CD4-positive, alpha-beta T cell treated with Interleukin-21 for 1 hour (primary cell): ENCODE data around the gene APBA3.

ENCODE experiments used
- DNase-seq: peaks from one replicate; pipeline ENCODE4 v3.0.0-alpha.2; 2020

Gene APBA3

DNA sequence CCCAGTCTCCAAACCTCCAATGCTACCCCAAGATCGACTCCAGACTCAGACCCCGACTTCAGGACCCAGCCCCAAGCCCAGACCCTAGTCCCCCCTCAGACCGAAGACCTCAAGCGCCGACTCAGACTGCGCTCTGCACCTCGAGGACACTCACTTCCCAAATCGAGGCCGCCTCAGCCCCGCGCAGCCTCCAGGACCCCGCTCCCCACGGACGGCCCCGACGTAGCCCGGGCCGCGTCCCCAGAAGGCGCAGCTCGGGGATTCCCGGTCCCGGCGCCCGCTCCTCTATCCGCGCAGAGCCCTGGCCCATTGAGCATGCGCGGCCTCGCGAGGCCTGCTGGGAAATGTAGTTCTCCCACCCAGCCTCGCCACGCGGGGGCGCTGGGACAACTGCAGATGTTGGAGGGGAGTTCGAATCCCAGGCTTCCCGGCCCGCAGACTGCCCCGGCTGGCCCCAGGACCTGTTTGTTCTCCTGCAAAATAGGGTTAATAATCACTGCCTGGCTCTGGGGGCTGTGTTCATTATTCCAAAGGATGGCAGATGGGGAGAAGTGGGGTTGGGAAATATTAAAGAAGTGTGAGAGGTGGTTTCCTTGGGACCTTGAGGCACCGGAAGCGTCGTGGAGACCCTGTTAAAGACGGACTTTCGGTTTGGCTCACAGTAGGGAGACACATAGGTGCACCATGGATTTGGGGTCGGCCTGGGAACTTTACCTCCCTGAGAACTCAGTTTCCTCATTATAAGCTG is at the start of gene APBA3:
TSS of gene APBA3 (minus strand) at position 311 of the 748 bp plus-strand sequence. CDS start 1,428 bp downstream, outside the sequence.
- DNase-seq: peak; percentile 96

DNA sequence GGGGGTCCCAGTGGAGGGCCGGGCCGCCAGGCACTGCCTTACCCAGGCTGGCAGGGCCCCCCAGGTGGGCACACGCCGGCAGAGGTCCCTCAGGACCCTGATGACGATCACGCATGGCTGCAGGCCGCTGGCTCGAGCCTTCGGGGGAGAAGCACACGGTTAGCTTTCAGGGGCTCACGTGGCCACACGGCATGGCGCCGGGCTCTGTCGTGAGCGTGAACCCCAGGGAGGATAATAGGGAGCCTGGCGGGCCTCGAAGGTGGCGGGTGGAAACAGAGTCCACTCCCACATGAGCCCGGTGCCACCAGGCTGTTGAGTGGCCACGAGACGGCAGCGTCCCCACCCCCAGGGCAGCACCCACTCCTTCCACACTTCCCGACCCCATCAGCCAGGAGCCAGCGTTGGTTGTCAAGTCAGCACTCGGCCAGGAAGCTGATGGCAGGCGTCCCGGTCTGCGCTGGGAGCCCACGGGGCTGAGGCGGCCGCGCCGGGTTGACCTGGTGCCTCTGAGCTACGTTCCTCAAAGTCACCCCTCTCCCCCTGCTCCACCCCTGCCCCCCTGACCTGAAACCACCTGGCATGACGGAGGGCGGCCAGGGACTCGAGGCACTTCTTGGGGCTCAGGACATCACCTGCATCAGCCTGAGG is 49.3 kb upstream of the APBA3 start:
- no peak for DNase-seq

GRCh38 chr19:3809881-3810707 is 48.6 kb upstream of the APBA3 start:
- no peak for DNase-seq

DNA sequence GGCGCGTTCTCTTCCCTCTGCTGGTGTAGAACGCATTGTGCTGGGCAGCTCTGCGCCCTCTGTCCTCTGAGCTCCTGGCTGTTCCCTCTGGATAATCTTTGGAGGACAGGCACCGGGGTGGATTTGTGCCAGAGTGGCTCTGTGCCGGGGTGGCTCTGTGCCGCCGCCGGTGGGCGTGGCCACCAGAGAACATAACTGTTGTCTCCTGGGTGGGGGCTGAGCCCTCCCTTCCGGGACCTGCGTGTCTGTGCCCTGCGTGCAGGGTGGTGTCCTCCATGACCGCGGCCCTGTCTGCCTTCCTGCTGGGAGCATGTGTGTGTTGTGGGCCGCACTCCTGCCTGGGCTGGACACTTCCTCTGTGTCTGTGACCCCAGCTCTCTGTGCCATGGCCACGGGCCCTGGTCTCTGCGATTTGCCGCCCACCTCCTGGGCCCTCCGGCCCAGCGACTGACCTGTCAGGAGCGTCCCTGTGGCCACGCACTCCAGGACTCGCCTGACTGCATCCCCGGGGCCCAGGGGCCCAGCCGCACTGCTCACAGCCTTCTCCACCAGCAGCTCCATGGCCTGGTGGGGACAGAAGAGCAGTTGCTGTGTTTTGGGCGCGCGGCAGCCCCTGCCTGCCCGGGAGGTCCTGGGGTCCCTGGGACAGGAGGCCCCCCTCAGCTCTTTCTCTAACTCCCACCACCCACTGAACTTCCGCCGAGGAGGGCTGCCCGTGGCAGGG is 47.1 kb upstream of the APBA3 start:
- DNase-seq: no peak

GRCh38 chr19:3807574-3808354 is 46.3 kb upstream of the APBA3 start:
- DNase-seq: no peak

GRCh38 chr19:3807131-3807480 is 45.6 kb upstream of the APBA3 start:
- DNase-seq: no peak

GRCh38 chr19:3805859-3806258 is 44.4 kb upstream of the APBA3 start:
- DNase-seq: no peak

DNA sequence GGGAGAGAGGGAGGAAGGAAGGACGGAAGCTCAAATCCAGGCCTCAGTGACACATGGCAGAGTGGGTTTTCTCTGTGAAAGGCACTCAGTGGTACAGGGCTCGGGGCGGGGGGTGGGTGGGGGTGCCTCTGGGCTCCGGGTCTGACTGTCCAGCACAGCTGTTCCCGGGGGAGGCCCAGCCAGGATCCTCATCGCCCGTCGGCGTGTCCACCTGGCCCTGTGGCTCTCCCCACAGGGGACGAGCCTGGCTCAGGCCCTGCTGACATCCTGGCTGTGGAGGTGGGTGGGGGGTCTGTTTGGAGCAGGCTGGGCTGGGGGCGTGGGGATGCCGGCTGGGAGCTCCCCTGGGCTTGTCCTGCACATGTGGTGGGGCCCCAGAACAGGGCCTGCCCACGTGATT is 42.9 kb upstream of the APBA3 start:
- no peak for DNase-seq

- no peak for DNase-seq
These were observed 42.5 kb upstream of the APBA3 start for GRCh38 chr19:3803986-3804385.

DNA sequence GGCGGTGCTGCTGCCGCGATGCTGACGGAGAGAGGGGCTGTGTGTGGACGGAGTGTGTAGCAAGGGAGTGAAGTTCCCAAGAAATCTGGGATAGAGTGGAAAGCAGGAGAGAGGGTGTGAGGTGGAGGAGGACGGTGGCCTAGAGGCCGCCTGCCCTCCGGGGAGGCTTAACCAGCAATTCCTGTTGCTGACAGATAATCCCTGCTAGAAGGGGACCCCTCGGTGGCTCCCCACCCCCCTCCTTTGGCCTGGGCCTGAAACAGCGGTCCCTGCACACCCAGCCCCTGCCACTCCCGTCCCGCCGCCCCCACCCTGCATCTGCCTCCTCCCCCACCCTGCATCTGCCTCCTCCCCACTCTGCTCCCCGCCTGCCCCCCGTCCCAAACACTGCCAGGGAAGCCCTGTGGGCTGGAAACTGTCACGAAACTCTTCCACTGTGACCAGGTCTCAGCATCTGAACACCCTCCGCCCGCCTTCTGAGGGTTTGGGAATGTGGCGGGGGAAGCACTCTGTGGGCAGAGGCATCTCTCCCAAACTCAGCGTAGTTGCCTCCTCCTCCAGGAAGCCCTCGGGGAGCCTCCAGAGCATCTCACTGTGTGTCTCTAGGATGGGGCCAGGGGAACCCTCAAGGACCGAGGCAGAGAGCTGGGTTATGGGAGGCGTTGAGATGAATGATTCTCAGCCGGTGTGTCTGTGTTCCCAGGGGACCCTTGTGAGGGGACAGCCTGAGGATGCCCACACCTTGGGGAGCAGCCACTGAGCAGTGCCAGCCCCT is 41.8 kb upstream of the APBA3 start:
- no peak for DNase-seq

- peak; percentile 65 for DNase-seq
These were observed 40.1 kb upstream of the APBA3 start for GRCh38 chr19:3801412-3802096.

- no peak for DNase-seq
These were observed 39.5 kb upstream of the APBA3 start for GRCh38 chr19:3800996-3801395.

DNA sequence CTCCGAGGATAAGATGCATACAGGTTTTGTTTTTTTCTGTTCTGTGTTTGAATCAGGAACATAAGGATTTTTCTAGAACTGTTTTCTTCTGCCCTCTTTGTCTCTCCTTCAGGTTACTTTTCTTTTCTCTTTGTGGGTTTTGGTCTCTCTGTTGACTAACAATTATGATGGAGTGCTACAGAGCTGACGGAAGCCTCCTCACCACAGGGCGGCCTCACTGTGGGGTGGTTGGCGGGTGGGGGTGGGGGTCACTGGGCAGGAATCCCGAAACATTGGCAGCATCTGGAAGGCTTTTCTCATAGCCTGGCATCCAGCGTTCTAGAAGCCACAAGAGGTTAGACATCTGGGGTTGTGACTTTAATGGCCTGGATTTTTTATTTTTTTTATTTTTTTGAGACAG is 36.6 kb upstream of the APBA3 start:
- DNase-seq: peak; percentile 59

DNA sequence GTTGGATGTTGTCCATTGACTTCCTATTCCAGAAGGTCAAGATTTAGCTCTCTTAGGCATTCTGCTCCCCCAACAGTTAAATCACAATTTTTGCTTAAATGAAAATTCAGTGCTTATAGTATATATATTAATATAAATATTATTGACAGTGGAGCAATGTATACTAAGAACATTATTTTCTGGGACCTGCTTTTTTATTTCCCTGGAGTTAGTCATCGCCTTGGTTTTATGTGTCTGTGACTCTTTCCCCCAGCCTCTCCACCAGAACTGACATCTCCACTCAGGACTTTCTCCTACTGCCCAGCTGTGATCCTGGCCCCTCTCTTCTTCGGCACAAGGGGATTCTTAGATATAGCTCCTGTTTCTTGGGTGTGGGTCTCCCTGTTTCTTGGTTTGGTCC is 34.9 kb upstream of the APBA3 start:
- no peak for DNase-seq

- no peak for DNase-seq
These were observed 32.3 kb upstream of the APBA3 start for GRCh38 chr19:3793799-3794198.

DNA sequence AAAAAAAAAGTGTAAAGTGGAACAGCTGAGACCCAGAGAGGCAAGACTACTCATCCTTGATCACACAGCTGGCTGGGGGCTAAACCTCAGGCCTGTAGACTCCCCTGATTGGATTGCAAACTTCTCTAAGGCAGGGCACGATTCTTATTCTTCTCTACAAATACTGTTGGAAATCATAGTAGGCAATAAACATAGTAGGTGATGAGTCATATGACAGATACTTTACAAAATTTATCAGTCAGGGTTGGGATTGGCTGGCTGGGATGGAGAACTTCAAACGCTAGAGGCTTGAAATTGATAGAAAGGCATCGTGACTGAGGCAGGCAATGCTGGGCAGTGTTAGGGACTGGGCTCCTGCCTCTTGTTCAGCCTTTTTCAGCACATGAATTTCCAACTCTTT is 30.6 kb upstream of the APBA3 start:
- DNase-seq: no peak

DNA sequence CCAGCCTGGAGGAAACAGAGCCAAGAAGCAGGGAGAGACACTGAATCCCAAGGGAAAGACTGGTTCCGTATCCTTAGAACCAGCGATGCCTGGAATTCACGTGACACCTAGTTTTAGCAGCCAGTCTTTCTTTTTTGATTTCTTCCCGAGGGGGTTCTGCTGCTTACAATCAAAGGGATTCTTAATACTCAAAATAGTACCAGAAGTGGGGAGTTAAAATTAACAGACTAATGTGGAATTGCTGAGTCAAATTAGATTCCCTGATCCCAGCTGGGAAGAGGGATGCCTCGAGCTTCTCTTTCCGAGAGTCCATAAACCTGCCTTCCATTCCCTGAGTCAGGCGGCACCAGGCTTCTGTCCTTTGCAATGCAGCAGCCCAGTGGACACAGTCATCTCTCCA is 29.4 kb upstream of the APBA3 start:
- no peak for DNase-seq

DNA sequence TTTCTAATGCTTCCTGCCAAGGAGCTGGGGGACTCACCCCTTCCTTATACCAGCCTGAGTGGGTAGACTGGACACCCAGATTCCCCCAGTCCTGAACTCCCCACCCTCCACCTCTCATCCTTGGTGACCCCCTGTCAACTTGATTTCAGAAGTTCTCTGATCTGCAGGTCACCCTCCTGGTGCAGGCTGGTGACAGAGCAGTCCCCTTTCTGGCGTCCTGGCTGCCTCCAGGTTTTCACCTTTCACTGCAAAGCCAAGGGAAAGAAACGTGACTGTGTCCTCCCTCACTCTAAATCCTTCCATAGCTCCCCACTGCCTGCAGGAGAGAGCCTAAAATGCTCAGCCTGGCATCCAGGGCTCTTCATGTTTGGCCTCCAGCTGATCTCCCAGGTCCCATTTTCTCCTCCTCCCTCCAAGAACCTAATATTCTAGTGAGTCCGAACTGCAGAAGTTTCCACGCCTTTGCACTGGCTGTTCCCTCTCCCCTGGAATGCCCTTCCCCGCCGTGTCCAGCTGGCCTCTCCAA is 28.8 kb upstream of the APBA3 start:
- DNase-seq: no peak

GRCh38 chr19:3788996-3789778 is 27.7 kb upstream of the APBA3 start:
- DNase-seq: peak; percentile 63
